Occipital lobe (tissue), 2 donors: ENCODE measurements around the gene BOK. TPM values are rescaled to one million over a fixed set of nuclear protein-coding genes. Genes with fewer than 3 reads are reported as not detected.
A peak's percentile ranks its signal among the peaks of the same experiment; 100 is the strongest.
"Not testable (repeated sequence)": the region's sequence is repeated elsewhere in the genome, so short reads cannot be mapped to it uniquely, and the experiment has no call there.

ENCODE experiments used
- DNase-seq: peaks from one replicate; lab custom pipeline; 2025; lab: John Stamatoyannopoulos, UW
- total RNA-seq: library from RNA; depleted of rRNA; stranded (reverse); fragments of >200 nt; gene quantifications from one replicate; pipeline ENCODE4 v1.2.3, GENCODE V29; 2014

BOK gene
- total RNA-seq, 1 donor from 2014 or later, result 22.8 TPM

DNA sequence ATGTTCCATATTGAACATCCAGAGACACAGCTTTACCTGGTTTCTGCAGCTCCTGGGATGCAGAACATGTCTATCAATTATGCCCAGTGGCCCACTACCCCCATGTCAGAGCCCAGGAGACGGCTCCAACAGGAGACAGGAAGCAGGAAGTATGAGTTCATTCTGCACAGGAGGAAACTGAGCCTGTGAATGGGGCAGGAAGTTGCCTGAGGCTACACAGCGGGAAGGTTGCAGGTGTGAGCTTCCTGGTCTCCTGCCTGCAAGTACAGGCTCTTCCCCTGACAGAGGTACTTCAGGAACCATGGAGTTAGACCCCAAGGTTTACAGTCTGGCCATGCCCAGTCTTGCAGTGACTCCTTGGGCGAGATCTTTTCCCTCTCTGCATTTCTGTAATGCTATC is 2.8 kb upstream of the BOK start:
- no peak for DNase-seq

DNA sequence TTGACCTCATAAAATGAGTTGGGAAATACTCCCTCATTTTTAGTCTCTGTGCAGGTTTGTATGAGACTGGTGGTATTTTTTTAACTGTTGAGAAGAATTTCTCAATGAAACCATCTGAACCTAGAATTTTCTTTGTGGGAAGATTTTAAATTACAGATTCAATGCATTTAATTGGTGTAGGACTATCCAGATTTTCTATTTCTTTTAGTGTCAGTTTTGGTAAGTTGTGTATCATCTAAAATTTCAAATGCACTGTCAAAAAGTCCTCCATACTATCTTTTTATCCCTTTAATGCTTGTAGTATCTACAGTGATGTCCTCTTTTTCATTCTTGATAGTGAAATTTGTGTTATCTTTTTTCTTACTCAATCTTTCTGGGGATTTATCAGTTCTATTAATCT is 1.8 kb upstream of the BOK start:
- DNase-seq, result no peak

DNA sequence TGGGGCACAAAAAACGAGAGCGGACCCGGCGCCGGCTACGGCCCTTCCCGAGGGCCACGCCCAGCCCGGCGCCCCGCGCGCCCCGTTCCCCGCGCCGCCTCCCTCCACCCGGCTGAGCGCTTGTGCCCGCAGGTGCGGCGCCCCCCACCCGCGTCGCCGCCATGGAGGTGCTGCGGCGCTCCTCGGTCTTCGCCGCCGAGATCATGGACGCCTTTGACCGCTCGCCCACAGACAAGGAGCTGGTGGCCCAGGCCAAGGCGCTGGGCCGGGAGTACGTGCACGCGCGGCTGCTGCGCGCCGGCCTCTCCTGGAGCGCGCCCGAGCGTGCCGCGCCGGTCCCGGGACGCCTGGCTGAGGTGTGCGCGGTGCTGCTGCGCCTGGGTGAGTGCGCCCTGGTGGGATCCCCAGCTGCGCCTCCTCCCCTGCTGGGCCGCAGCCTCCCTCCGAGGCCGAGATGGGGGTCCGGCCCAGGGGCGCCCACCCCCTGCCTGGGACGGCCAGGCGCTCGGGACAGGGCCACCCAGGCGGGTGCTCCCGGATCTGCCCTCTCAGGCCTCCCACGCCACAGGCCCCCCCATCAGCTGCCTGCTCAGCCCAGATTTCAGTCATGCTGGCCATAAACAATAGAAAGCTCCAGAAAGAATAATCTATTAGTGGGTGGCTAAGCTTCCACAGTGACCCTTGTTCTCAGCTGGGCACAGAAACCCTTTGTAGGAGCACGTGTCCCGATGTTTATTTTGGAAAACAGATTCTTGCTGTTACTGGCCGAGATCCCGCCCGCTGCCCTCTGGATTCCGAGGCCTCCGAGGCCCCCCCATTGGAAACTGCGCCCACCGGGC is 997 bp downstream of the BOK start:
- peak; percentile 43 for DNase-seq

DNA sequence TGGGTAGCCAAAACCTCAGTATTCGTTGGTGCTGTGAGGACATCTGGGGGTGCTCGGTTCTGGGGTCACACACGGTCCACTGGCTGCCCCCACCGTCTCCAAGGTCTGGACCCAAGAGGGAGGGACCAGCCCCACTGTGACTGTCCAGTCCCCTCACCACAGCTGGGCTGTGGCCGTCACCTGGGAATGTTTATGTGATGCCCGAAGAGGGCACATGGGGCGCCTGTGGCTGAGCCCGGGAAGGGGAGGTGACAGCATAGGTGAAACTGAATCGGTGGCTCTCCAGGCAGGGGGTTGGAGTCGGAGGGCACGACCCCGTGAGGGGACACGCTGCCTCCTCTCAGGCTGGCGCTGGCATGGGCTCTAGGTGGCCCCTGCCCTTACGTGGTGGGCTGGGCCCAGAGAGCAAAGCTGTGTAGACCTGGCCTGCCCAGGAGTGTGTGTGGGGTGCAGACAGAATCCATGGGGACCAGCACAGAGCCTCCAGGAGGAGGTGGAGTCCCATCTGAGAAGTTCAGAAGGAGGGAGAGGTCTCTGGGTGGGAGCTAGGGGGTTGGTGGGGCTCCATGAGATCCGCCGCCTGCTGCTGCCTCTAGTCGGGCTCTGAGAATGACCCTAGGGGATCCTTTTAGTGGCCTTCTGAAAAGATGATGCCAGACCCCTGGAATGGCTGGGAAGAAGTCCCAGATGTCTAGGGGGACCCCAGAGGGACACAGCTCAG is 1.8 kb downstream of the BOK start:
- DNase-seq, result no peak

DNA sequence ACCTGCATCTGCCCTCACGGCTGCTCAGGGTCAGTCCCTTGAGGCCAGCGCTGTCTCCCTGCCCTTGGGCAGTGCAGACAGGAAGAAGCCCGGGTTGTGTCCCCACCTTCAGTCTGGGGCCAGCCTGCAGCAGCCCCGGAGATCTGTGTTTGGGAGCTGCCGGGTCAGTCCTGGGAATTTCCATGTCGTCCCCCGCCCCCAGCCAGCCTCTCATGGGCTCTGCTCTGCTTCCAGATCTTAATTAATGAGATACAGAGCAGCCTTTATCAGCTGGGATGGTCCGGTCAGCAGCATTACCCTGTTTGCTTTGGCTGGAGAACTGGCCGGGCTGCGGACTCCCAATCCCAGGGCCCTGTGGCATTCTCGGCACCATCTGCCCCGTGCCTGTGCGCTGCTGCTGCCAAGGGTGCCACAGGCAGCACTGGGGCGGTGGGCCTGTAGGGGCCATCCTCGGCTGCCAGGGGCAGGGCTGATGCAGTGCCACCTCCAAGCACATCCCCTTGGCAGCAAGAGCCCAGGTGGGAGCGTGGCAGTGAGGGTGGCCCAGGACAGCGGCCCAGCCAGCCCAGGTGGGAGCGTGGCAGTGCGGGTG is 2.4 kb downstream of the BOK start:
- DNase-seq, result peak; percentile 20

DNA sequence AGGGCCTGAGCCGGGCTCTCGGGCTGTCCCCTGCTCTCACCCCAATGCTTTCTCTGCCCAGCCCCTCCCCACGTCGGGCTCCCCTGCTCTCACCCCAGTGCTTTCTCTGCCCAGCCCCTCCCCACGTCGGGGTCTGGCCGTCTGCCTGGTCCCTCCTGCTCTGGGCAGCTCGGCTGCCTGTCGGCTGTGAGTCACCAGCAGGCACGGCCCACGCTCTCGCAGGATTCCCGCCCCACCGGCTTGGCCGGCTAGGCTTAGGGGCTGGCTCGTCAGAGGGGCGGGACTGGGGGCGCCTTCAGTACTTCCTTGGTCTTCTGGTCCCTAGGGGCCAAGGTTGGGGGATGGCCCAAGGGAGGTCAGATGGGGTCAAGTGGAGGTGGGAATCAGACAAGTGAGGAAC is 3.3 kb downstream of the BOK start:
- peak; percentile 89 for DNase-seq

DNA sequence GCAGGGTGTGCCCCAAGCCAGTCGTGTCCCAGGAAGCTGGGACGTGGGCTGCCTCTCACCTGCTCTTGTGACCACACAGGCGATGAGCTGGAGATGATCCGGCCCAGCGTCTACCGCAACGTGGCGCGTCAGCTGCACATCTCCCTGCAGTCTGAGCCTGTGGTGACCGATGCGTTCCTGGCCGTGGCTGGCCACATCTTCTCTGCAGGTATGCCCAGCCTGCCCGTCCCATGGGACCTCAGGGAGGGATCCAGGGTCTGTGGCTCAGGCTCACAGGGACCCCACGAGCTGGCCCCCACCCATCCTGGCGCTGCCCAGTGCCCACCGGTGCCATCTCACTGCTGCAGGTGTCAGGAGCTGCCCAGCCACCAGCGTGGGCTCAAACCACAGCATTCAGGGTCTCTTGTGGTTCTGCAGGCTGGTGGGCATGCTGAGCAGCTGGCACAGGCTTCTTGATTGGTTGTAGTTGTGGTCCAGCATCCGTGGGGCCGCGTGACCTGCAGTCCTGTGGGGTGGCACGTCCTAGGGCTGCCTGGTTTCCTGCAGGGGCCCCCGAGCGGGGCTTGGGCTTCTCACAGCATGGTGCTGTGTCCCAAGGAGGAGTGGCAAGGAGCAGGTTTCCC is 3.8 kb downstream of the BOK start:
- no peak for DNase-seq

DNA sequence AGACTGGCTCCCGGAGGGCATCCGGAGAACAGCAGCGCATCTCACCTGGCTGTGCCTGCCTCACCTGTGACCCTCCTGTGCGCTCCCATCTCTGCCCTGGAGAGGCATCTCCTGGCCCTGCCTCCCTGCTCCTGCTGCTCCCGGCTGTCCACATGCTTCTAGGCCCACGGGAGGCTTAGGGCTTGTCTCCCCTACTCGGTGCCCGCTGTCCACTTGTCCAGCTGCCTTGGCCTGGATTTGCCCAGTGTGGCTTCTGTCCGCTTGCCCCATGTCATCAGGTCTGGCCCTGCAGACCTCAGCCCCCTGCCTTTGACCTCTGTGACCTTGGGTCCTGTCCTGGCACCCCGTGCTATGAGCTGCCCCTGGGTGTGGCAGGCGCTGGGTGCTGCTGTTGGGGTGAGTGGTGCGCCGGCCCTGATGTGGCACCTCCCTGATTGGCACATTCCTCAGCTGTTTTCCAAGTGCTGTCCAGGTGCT is 4.5 kb downstream of the BOK start:
- no peak for DNase-seq

DNA sequence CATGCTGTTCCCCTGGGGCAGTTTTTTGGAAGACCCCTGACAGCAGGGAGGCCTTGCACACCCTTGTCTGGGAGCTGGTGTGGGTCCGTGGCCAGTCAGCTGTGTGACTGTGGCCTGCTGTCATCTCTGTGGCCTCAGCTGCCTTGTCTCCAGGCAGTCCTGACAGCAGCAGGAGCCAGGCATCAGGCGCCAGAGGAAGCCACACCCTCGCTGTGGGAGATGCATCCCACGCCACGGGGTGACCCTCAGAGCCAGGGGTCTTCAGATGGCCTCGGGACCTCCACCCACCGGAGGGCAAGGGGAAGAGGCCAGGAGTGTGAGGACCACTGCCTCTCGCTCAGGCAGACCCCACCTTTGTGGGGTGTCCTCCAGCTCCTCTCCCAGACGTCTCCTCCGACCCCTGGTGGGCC is 5.0 kb downstream of the BOK start:
- DNase-seq, result no peak

DNA sequence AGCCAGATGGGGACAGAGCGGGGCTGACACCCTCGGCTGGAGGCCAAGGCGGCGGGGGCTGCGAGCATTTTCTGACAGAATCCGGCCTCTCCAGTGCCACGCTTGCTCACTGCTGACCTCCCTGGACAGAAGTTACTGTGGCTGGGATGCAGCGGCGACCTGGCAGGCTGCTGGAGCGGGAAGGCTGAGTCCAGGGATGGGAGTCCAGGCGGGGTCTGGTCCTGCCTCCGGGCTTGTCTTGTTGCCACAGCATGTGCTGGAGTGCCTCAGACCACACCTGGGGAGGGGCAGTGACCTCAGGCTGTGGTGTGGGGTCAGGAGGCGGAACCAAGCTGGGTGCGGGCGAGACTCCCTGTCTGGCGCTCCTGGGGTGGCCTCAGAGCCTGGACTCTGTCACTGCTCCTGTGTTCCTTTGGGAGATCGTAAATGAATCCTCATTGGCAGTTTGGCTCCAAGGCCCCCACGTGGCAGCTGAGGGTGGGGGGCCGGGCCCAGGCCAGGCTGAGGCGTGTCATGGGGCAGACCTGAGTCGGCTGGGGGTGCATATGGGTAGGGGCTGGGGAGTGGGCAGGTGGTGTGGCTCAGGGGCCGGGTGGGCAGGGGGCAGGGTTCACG is 5.5 kb downstream of the BOK start:
- DNase-seq, result no peak

DNA sequence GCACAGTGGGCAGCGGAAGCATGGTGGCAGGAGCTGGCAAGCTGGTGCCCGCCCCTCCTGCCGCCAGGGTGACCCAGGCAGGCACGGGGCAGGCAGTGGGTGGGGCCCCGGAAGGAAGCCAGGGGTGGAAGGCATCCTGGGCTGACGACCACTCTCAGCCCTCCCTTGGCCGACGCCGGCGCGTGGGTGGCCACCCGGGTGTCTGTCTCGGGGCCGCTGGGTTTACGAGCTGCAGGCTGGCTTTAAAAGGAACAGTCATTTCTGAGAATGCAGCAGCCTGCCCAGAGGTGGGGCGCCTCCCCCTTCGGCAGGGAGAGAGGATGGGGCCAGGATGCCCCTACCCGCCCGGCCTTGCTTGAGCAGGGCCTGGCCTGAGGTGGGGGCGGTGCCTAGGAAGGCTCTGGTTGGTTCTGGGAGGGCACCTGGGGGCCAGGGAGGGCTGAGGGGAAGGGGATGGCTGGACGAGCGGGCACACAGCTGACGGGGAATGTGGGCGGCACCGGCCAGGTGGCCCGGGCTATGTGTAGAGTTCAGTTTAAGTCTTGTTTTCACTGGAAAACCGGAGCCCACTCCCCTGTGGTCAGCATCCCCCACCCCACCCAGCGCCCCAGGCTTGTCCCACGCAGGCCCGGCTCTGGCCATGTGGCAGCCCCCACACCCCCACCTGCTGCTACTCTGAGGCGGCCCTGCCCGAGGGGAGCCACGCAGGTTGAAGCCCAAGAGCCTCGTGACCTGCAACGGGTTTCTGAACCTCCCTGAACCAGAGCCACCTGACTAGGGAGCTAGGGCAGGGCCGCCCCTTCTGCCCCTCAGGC is 6.3 kb downstream of the BOK start:
- no peak for DNase-seq

DNA sequence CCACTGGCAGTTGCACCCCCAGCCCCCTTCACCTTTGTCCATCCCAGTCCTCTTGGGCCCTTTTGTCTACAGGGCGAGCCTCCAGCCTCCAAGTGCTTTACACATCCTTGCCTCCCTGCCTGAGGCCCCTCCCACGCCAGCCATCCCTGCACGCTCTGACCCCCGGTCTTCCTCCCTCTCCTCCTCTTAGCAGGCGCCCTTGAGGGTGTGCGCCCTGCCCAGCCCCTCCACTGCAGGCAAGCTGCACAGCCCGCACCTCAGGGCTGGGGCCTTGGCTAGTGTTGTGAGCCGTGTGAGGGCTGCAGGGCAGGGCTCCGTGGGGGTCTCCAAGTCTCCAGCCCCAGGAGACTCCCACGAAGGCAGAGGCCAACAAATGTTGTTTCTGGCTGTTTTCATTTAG is 6.9 kb downstream of the BOK start:
- DNase-seq, result no peak

DNA sequence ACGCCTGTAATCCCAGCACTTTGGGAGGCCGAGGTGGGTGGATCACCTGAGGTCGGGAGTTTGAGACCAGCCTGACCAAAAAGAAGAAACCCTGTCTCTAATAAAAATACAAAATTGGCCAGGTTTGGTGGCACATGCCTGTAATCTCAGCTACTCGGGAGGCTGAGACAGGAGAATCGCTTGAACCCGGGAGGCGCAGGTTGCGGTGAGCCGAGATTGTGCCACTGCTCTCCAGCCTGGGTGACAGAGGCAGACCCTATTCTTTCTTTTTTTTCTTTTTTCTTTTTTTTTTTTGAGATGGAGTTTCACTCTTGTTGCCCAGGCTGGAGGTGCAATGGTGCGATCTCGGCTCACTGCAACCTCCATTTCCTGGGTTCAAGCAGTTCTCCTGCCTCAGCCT is 7.5 kb downstream of the BOK start:
- not testable (repeated sequence) for DNase-seq

DNA sequence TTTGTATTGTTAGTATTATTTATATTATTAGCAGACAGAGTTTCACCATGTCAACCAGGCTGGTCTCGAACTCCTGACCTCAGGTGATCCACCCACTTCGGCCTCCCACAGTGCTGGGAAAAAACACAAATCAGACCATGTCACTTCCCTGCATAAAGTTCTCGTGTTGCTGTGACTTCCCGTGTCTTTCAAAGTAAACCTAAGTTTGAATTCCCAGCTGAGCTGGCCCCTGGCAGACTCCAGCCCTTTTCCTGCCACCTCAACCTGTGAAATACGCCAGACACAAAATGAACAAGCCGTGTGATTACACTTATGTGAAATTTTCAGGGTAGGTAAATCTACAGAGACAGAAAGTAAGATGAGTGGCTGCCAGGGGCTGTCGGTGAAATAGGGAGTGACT is 7.9 kb downstream of the BOK start:
- no peak for DNase-seq

DNA sequence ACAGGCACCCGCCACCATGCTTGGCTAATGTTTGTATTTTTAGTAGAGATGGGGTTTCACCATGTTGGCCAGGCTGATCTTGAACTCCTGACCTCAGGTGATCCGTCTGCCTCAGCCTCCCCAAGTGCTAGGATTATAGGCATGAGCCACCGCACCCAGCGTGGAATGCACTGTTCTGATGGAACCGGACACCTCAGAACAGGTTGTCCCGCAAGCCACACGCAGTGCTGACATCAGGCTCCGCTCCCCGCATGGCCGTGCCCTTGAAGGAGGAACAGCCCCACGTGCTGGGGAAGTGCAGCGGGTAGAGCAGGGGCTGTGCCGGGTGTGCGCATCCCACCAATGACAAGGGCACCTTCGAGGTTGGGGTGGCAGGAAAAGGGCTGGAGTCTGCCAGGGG is 8.7 kb downstream of the BOK start:
- DNase-seq, result not testable (repeated sequence)

DNA sequence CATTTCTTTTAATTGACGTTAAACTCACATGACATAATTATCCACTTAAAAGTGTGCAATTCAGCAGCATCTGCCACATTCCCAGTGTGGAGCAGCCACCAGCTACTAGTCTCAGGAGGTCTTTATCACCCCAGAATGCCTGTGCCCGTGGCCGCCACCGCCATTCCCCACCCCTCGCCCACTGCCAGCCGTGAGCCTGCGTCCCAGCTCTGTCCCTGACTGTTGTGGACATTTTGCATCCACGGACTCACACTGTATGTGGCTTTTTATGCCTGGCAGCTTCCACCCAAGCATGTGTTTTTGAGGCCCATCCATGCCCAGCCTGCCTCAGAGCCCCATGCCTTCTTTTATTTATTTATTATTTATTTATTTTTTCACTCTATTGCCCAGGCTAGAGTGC is 9.2 kb downstream of the BOK start:
- no peak for DNase-seq

DNA sequence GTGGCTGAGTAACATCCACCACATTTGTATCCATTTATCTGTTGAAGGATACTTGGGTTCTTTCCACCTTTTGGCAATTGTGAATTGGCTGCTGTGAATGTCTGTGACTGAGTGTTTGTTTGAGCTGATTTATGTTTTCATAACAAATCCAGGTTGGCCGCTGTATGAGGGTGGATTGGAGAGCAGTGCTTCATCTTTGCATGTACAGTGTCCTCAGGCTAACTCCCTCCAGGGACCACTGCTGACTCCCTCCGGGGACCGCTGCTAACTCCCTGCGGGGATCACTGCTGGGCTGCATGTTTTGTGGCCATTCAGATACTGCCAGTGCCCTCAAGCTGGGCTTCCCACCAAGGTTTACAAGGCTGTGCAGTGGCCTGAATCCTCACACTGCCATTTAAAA is 10.2 kb downstream of the BOK start:
- DNase-seq, result no peak

DNA sequence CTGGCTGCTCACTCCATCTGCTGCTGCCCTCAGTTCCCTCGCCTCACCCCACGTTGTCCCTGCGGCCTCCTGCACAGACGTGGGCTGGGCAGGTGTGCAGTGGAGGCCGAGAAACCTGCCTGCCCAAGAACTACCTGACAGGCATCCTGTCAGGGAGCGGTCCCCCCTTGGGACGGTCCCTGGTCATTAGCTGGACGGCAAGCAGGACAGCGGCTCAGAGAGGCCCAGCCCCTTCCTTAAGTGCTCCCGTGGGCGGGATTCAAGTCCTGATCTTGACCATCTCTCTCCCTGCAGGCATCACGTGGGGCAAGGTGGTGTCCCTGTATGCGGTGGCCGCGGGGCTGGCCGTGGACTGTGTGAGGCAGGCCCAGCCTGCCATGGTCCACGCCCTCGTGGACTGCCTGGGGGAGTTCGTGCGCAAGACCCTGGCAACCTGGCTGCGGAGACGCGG is 11.3 kb downstream of the BOK start:
- no peak for DNase-seq

DNA sequence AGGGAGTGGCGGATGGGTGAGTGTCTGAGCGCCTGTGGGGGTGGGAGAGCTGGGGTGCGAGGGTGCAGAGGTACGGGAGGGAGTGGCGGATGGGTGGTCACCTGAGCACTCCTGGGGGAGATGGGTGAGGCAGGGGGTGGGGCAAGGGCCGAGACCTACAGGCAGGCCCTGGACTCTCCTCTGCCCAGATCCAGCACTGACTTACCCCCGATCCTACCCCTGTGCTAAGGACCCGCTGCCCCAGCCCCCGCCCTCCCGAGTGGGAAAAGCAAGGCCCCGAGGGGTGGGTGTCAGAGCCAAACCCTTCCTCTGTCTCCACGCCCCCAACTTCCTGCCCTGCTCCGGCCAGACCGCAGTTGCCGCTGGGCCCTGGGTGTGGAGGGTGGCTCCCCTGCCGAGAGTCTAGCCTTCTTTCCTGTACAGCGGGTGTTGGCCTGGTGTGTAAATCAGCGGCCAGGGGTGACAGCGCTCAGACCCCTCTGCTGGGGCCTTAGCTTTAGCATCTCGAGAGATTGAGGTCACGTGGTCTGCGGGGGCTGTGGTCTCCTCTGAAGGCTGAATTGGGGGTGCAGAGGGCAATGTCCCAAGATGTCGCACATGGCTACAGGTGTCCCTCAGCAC is 12.5 kb downstream of the BOK start:
- DNase-seq, result no peak
